ENCODE measurements around the gene SYN1. TPM values are rescaled to one million over a fixed set of nuclear protein-coding genes. Genes with fewer than 3 reads are reported as not detected.

The SYN1 gene
- total RNA-seq, 1 donor from 2014 or later, result 4.4 TPM

DNA sequence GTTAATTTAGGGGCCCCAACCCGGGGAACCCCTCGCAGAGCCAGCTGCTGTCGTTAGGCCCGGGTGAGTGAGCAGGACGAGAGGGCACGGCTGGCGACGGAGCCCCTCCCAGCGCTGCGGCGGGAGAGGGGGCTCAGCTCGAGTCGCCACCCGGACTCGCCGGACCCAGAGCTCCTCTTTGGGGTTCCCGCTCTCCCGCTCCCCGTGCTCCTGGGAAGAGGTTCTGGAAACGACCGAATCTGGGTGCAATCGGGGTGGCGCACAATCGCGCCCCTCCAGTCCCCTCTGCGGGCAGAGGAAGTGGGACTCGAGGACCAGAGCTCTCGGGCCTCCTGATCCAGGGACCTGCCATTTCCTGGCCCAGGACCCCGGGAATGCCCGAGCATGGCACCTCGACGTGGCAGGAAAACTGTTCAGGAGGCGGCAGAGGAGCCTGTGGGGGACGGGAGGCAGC lies 95.9 kb downstream of the SYN1 start:
- TF ChIP-seq, protein P1, sequence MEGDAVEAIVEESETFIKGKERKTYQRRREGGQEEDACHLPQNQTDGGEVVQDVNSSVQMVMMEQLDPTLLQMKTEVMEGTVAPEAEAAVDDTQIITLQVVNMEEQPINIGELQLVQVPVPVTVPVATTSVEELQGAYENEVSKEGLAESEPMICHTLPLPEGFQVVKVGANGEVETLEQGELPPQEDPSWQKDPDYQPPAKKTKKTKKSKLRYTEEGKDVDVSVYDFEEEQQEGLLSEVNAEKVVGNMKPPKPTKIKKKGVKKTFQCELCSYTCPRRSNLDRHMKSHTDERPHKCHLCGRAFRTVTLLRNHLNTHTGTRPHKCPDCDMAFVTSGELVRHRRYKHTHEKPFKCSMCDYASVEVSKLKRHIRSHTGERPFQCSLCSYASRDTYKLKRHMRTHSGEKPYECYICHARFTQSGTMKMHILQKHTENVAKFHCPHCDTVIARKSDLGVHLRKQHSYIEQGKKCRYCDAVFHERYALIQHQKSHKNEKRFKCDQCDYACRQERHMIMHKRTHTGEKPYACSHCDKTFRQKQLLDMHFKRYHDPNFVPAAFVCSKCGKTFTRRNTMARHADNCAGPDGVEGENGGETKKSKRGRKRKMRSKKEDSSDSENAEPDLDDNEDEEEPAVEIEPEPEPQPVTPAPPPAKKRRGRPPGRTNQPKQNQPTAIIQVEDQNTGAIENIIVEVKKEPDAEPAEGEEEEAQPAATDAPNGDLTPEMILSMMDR (IDR thresholded peaks at IDR 0.05; ENCODE audit: unreplicated experiment), result no peak
- Mint-ChIP-seq H3K27me3 (ENCODE audit: low read depth) (no peaks in the 10 kb centered on the region), H3K4me1 (peaks cover 3% of the 10 kb centered on the region), H3K36me3 (no peaks in the 10 kb centered on the region), H3K9me3 (peaks cover 14% of the 10 kb centered on the region), H3K4me3 (peak overlapping the region; percentile 63), H3K27ac (no peak overlapping the region)
- no peak for DNase-seq (ENCODE audit: low spot score in 2 of 2, unreplicated experiment in 2 of 2)

DNA sequence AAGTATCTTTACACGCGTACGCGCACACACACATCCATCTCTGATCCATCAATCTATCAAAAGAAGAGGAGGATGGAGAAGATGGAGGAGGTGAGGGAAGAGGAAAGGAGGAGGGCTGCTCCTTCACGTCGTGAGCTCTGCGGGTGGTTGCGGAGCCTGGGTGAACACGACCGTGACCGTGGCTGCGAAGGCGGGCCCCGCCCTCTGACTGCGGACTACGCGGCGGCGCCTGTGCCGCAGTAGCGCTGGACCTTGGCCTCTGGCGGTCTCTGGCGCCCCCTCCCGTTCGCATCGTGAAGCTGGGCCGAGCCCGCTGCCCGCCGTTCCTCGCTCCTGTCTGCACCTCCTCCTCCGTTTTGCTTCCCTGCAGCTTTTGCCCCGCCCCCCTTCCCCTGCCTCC lies 96.4 kb downstream of the SYN1 start:
- peaks cover 3% of the 10 kb centered on the region for H3K4me1 Mint-ChIP-seq
- H3K9me3 Mint-ChIP-seq, result peaks cover 14% of the 10 kb centered on the region
- DNase-seq (ENCODE audit: low spot score in 2 of 2, unreplicated experiment in 2 of 2), result peak; percentile 66 to 86
- H3K36me3 Mint-ChIP-seq, result no peaks in the 10 kb centered on the region
- H3K27ac Mint-ChIP-seq, result no peak overlapping the region
- TF ChIP-seq, protein P1 (IDR thresholded peaks at IDR 0.05; ENCODE audit: unreplicated experiment), result peak; percentile 73
- no peaks in the 10 kb centered on the region for H3K27me3 Mint-ChIP-seq (ENCODE audit: low read depth)
- peak overlapping the region; percentile 63 for H3K4me3 Mint-ChIP-seq

Small RNA genes lying within 50 kb of the gene (microRNA-seq; reads per million reads assigned to microRNA genes)
- not detected for gene MIR4769

Other genes with a start within 250 kb of the SYN1 start
- 0.68 to 1.1 TPM (median 0.69 TPM) in 3 replicates for gene ZNF157, start 249.3 kb downstream of the SYN1 start, total RNA-seq
- gene ZNF41, start 136.6 kb downstream of the SYN1 start, total RNA-seq, result 6.4 to 7.0 TPM (median 6.6 TPM) in 3 replicates
- gene ARAF, start 58.7 kb downstream of the SYN1 start, total RNA-seq, result 64.5 to 70.3 TPM (median 68.5 TPM) in 3 replicates
- 117 to 124 TPM (median 120 TPM) in 3 replicates for gene TIMP1, start 37.4 kb downstream of the SYN1 start, total RNA-seq
- 0.97 to 1.2 TPM (median 0.99 TPM) in 3 replicates for gene CFP, start 10.1 kb upstream of the SYN1 start, total RNA-seq
- 34.6 to 35.4 TPM (median 35.0 TPM) in 3 replicates for gene ELK1, start 30.7 kb upstream of the SYN1 start, total RNA-seq
- 70.1 to 71.5 TPM (median 71.4 TPM) in 3 replicates for gene UXT, start 39.3 kb upstream of the SYN1 start, total RNA-seq
- gene ZNF81, start 217.0 kb upstream of the SYN1 start, total RNA-seq, result 10.7 to 13.5 TPM (median 12.5 TPM) in 3 replicates

Data from mesothelial cell of epicardium (in vitro differentiated cells).